SK-N-SH (cell line): Measurements from ENCODE around the gene HIRA.

Experiments used
- CHD2 ChIP-seq: fragments of 150-350 bp; IDR thresholded peaks from 2 replicates; pipeline ENCODE4 v1.6.1; 2018; ENCODE audit warnings: low read length; ENCODE audit not compliant: partially characterized antibody
- CTCF ChIP-seq: fragments of 200-600 bp; sonication (generic); IDR thresholded peaks from 2 replicates; pipeline ENCODE4 v1.6.1; 2017; ENCODE audit warnings: antibody characterized with exemption, mild to moderate bottlenecking, moderate library complexity
- EZH2phosphoT487 ChIP-seq: fragments of 200-600 bp; sonication (generic); IDR thresholded peaks from 2 replicates; pipeline ENCODE4 v1.6.1; 2017; ENCODE audit warnings: low read depth, mixed run types, mild to moderate bottlenecking, antibody characterized with exemption, moderate library complexity, borderline replicate concordance
- FOXM1 ChIP-seq: IDR thresholded peaks from 2 replicates; pipeline ENCODE4 v1.4.0; 2012; ENCODE audit warnings: low read depth, mild to moderate bottlenecking
- MAX ChIP-seq: IDR thresholded peaks from 2 replicates; pipeline ENCODE4 v1.4.0; 2012; ENCODE audit warnings: low read depth
- MXI1 ChIP-seq: IDR thresholded peaks from 2 replicates; pipeline ENCODE4 v1.6.1; 2012; ENCODE audit warnings: mild to moderate bottlenecking, low read depth, low read length, improper control_type of control experiment
- NFIC ChIP-seq: IDR thresholded peaks from 2 replicates; pipeline ENCODE4 v1.4.0; 2012; ENCODE audit warnings: borderline replicate concordance
- NRF1 ChIP-seq: IDR thresholded peaks from 2 replicates; pipeline ENCODE4 v1.6.1; 2012; ENCODE audit warnings: low read depth, mild to moderate bottlenecking, low read length
- PBX3 ChIP-seq: IDR thresholded peaks from 2 replicates; pipeline ENCODE4; 2012
- RAD21 ChIP-seq: IDR thresholded peaks from 2 replicates; pipeline ENCODE4 v1.6.1; 2012; ENCODE audit warnings: mild to moderate bottlenecking, low read length
- RCOR1 ChIP-seq: fragments of 150-350 bp; IDR thresholded peaks from 2 replicates; pipeline ENCODE4 v1.6.1; 2017; ENCODE audit warnings: antibody characterized with exemption, low read length
- RXRA ChIP-seq: IDR thresholded peaks from 2 replicates; pipeline ENCODE4 v1.4.0; 2012; ENCODE audit warnings: low read depth, mild to moderate bottlenecking, borderline replicate concordance
- TEAD4 ChIP-seq: IDR thresholded peaks from 2 replicates; pipeline ENCODE4 v1.4.0; 2012; ENCODE audit warnings: mild to moderate bottlenecking, borderline replicate concordance; ENCODE audit not compliant: insufficient read depth
- YY1 ChIP-seq: IDR thresholded peaks from 2 replicates; pipeline ENCODE4 v1.4.0; 2012; ENCODE audit warnings: low read depth, mild to moderate bottlenecking

GRCh38 chr22:19407649-19408606 lies 23.6 kb downstream of the HIRA start:
- TF ChIP-seq CTCF (no peak), YY1 (no peak), RAD21 (0 out of 2 replicates have a peak, but pooled peaks have one; percentile 1), RXRA (no peak), NRF1 (no peak), PBX3 (no peak), EZH2phosphoT487 (no peak), MXI1 (no peak; the same call in none of the 2 replicates), FOXM1 (no peak), TEAD4 (no peak), CHD2 (peak; percentile 43), RCOR1 (peak; percentile 47), MAX (no peak), NFIC (peak; percentile 57)
